RWPE1 (cell line): ENCODE measurements around the gene GJC2.
A peak's percentile ranks its signal among the peaks of the same experiment; 100 is the strongest.

Source experiments
- CTCF ChIA-PET: fragments of 350-600 bp; sonication (Branson Sonifier 250); formaldehyde crosslinking; extraction: SDS; loops from one replicate; lab custom pipeline; 2021; lab: Yijun Ruan, JAX
- POLR2A ChIA-PET: fragments of 400-600 bp; formaldehyde crosslinking; extraction: SDS; loops from one replicate; lab custom pipeline; 2020; ENCODE audit warnings: antibody characterized with exemption; ENCODE audit not compliant: low non-redundant PET; lab: Yijun Ruan, JAX
- DNase-seq: peaks from one replicate; pipeline ENCODE4 v3.0.0; 2012; ENCODE audit warnings: low spot score
- H3K27ac ChIP-seq: fragments of 450-650 bp; 2 replicates; pipeline ENCODE4 v1.5.1; 2017
- TF ChIP-seq, protein P1 (sequence below): fragments of 450-650 bp; conservative IDR thresholded peaks from 2 replicates; pipeline ENCODE4 v1.5.1; 2017; ENCODE audit warnings: low read depth, mild to moderate bottlenecking

GJC2 gene

DNA sequence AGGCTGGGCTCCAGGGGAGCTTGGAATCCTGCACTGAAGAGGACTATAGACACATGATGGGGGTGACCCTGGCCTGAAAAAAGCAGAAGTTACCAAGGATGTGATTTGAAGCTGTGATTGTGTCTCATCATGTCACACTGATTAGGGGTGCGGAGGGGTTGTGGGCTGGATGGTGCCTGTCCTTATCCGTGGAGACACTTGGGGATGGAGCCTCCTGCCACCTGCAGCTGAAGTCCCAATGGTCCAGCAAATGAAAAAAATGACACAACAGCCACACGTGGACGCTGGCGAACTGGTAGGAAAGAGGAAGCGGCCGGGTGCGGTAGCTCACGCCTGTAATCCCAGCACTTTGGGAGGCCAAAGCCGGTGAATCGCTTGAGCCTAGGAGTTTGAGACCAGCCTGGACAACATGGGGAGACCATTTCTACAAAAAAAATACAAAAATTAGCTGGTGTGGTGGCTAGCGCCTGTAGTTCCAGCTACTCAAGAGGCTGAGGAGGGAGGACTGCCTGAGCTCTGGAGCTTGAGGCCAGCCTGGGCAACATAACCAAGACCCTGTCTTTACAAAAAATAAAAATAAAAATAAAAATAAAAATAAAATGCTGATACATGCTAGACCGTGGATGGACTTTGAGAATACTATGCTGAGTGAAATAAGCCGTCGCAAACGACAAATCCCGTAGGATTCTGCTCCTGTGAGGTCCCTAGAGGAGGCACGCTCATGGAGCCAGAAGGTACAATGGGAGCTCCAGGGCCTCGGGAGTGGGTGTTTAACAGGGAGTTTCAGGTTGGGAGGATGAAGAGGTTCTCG lies 15.0 kb downstream of the GJC2 start:
- TF ChIP-seq, protein P1, sequence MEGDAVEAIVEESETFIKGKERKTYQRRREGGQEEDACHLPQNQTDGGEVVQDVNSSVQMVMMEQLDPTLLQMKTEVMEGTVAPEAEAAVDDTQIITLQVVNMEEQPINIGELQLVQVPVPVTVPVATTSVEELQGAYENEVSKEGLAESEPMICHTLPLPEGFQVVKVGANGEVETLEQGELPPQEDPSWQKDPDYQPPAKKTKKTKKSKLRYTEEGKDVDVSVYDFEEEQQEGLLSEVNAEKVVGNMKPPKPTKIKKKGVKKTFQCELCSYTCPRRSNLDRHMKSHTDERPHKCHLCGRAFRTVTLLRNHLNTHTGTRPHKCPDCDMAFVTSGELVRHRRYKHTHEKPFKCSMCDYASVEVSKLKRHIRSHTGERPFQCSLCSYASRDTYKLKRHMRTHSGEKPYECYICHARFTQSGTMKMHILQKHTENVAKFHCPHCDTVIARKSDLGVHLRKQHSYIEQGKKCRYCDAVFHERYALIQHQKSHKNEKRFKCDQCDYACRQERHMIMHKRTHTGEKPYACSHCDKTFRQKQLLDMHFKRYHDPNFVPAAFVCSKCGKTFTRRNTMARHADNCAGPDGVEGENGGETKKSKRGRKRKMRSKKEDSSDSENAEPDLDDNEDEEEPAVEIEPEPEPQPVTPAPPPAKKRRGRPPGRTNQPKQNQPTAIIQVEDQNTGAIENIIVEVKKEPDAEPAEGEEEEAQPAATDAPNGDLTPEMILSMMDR, result no peak
- no peak for DNase-seq
- CTCF ChIA-PET, result interaction anchor here (0.6 to 1.2 kb wide), 5 partner anchors 8 to 1737 kb away, joined by 3 to 6 read pairs (median 3); no protein-coding TSS in a partner anchor
- POLR2A ChIA-PET, result interaction anchor here (0.6 to 1.7 kb wide), 5 partner anchors 8 to 61 kb away, joined by 3 to 11 read pairs (median 4); no protein-coding TSS in a partner anchor
- peak overlapping the region; percentile 100 for H3K27ac ChIP-seq

- TF ChIP-seq, protein P1, result peak; percentile 95
- CTCF ChIA-PET, result interaction anchor here (0.6 to 1.8 kb wide), 11 partner anchors 9 to 1738 kb away, joined by 3 to 7 read pairs (median 4); partner anchors contain the start of gene GUK1
- H3K27ac ChIP-seq, result peak within 1 kb of the TSS; percentile 100
Measured at GRCh38 chr1:228165372-228166169, 15.8 kb downstream of the GJC2 start, which contains the start of gene IBA57. IBA57 (plus strand) TSS chr1:228165804; CDS start chr1:228165817, 13 bp downstream.

DNA sequence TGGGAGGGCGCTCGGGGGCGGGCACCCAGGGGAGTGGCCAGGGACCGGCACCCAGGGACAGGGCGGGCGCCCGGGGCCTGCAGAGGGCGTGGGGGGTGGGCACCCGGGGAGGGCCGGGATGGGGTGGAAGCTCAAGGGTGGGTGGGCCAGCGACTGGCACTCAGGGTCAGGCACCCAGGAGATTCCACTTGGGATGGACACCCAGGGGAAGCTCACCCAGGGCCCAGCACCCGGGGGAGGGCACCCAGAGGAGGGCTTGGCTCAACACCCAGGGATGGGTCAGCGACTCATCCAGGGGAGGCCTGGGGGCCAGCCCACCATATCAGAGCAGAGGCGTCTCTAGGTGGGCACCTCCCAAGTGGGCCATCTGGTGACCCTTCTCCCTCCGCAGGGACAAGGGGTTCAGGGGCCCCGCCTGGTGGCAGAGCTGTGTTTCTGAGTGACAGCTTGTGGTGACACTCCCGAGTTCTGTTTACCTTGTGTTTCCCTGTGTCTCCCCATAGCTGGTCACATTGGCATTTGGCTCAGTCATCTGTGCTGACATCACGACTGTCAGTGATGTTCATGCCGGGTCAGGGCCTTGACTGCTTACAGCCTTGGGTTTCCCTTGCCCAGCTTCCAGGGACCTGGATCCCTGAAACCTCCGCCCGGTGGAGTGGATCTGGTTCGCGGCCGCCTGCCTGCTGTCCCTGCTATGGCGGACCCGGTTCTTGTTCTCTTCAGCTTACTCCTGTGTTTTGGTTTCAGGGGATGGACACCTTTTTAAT lies 16.6 kb downstream of the GJC2 start:
- POLR2A ChIA-PET, result interaction anchor here (0.5 to 1.7 kb wide), 6 partner anchors 15 to 319 kb away, joined by 3 to 7 read pairs (median 4); partner anchors contain the start of gene GUK1
- TF ChIP-seq, protein P1, result no peak
- CTCF ChIA-PET, result interaction anchor here (0.6 to 1.8 kb wide), 10 partner anchors 18 to 656 kb away, joined by 3 to 7 read pairs (median 4); partner anchors contain the start of genes GUK1 and MRPL55
- DNase-seq, result peak; percentile 25
- H3K27ac ChIP-seq, result peak overlapping the region; percentile 100

More at GRCh38 chr1:228165372-228166169, 15.8 kb downstream of the GJC2 start, which contains the start of gene IBA57:
- POLR2A ChIA-PET, result interaction anchor here (0.5 to 1.7 kb wide), 10 partner anchors 9 to 321 kb away, joined by 3 to 11 read pairs (median 4); partner anchors contain the start of gene GUK1
- DNase-seq, result peak; percentile 96

DNA sequence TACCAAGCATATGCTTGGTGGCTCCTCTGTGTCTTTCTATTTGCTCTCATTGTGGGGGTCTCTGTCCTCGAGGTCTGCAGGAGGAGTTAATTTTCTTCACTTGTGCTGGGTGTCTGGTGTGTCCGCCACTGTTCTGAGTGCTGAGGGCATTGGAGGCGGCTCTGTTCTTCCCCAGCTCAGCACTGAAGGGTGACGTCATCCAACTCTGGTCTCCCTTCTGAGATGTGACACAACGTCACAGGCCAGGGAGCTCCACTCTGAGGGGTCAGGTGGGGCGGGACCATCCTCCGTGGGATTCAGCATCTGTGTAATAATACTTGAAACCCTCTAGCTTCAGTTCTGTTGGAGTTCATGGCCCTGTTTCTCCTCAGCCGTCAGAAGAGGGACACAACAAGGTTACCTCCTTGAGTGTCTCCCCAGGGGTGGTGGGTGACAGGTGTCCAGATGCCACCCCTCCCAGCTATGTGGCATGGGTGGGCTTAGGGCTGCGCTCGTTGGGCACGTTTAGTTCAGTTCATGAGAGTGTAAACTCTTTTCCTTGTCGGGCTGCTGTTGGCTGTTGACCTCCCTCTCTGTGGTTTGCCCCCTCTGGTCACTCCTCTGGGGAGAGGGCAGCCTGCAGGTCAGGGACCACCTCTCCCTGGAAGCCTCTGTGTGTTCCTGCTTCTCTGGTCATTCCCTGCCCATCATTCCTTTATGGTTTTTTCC lies 19.0 kb downstream of the GJC2 start:
- DNase-seq, result no peak
- H3K27ac ChIP-seq, result no peak overlapping the region
- ChIA-PET POLR2A (no interaction called here), CTCF (interaction anchor here (1.3 kb wide), 1 partner anchor 38 kb away, joined by 3 read pairs; no protein-coding TSS in a partner anchor)
- TF ChIP-seq, protein P1, result no peak

- no peak for DNase-seq
- ChIA-PET POLR2A (no interaction called here), CTCF (interaction anchor here (0.5 kb wide), 1 partner anchor 386 kb away, joined by 4 read pairs; no protein-coding TSS in a partner anchor)
- no peak overlapping the region for H3K27ac ChIP-seq
- TF ChIP-seq, protein P1, result no peak
Measured at GRCh38 chr1:228169345-228169744, 19.6 kb downstream of the GJC2 start.
